ENCODE data around the gene DLG1.
A peak's percentile ranks its signal among the peaks of the same experiment; 100 is the strongest.

Gene DLG1

DNA sequence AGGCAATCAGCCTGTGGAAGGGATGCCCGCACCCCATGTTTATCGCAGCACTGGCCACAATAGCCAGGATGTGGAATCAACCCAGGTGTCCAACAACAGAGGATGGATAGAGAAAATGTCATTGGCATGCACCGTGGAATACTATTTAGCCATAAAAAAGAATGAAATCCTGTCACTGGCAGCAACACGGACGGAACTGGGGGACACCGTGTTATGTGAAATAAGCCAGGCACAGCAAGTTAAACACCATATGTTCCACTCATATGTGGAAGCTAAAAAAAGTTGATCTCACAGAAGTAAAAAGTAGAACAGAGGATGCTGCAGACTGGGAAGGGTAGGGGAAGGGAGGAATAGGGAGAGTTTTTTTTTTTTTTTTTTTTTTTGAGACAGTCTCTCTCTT lies 284.4 kb downstream of the DLG1 start:
- Mint-ChIP-seq H3K4me1 (no peaks in the 10 kb centered on the region), H3K27me3 (no peaks in the 10 kb centered on the region), H3K27ac (no peak overlapping the region), H3K9me3 (no peaks in the 10 kb centered on the region), H3K36me3 (ENCODE audit: low read depth) (no peaks in the 10 kb centered on the region), H3K4me3 (no peak overlapping the region)
- ATAC-seq (no peak), DNase-seq (no peak)

DNA sequence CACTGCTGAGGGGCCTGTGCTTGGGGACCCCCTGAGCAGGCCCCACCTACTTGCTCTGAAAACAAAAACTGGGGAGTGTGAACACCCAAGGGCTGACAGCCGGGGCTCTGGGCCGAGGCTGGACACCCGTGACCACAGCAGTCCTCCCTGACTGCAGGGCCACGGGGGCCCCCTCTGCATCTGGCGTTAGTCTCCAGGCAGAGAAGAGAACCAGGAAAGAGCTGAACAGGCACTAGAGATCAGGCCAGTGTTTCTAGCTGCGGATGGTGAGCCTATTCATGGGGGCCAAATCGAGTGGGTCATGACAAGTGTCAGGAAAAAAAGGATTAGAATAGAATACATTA lies 285.9 kb downstream of the DLG1 start:
- H3K9me3 Mint-ChIP-seq: no peaks in the 10 kb centered on the region
- no peaks in the 10 kb centered on the region for H3K4me1 Mint-ChIP-seq
- DNase-seq (no peak), ATAC-seq (no peak)
- H3K27me3 Mint-ChIP-seq: no peaks in the 10 kb centered on the region
- no peak overlapping the region for H3K27ac Mint-ChIP-seq
- no peaks in the 10 kb centered on the region for H3K36me3 Mint-ChIP-seq (ENCODE audit: low read depth)
- no peak overlapping the region for H3K4me3 Mint-ChIP-seq

- H3K27me3 Mint-ChIP-seq: no peaks in the 10 kb centered on the region
- DNase-seq (no peak), ATAC-seq (no peak)
- no peaks in the 10 kb centered on the region for H3K36me3 Mint-ChIP-seq (ENCODE audit: low read depth)
- no peaks in the 10 kb centered on the region for H3K4me1 Mint-ChIP-seq
- no peaks in the 10 kb centered on the region for H3K9me3 Mint-ChIP-seq
- no peak overlapping the region for H3K27ac Mint-ChIP-seq
- H3K4me3 Mint-ChIP-seq: no peak overlapping the region
Observed at GRCh38 chr3:197011780-197012539, 286.5 kb downstream of the DLG1 start.

DNA sequence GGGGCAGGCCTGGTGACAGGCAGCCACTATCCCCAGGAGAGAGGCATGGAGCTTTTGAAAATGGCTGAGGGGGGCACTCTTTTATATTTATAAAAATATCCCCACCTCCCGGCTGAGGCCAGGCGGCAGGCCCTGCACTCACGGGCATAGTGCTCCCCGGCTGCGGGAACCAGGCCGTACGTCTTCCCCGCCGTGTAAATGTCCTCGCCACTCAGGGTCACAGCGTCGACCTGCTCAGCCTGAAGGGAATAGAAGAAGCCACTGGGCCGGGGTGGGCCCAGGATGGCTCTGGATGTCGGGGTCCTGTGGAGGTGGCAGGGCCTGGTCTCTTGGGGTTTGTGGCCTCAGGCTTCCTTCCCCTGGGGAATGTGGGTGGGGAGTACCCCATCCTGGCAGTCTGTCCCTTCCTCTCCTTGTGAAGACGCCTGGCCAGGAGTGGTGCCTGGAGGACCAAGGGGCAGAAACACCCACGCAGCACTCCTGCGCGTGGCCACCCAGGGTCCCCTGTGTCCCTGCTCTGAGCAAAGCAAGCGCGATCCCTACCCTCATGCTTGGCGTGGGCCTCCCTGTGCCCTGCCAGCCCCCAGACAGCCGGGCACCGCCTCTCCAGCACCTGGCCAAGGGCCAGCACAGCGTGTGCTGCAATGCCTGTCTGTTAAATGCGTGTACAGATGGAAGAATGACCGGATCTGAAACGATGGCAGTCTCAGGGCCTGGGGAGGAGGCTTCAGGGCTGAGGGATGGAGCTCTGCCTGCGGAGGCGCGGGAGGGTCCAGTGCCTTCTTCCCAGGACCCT lies 287.7 kb downstream of the DLG1 start:
- Mint-ChIP-seq H3K27me3 (no peaks in the 10 kb centered on the region), H3K27ac (no peak overlapping the region), H3K36me3 (ENCODE audit: low read depth) (no peaks in the 10 kb centered on the region), H3K4me3 (no peak overlapping the region), H3K4me1 (no peaks in the 10 kb centered on the region), H3K9me3 (no peaks in the 10 kb centered on the region)
- ATAC-seq: no peak
- DNase-seq: no peak

DNA sequence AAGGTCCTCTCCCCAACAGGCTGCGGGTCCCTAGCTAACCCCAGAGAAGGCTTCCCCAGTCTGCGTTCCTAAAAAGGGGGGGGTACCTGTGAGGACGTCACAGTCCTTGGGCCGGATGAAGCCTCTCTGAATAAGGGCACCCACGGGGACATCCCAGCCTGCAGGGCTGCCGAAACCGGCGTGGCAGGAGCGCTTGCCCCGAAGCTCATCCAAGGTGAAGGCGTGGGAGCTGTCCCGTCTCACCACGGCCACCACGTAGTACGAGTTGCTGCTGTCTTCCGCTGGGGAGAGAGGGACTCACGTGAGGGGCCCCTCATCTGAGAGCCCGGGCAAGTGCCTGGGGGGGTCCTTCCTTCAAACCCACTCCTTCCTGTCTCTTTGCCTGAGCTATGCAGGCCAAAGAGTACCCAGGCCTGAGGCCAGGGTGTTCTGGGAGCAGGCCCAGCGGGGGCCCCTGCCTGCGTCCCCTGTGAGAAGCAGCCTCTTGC lies 288.8 kb downstream of the DLG1 start:
- no peaks in the 10 kb centered on the region for H3K4me1 Mint-ChIP-seq
- no peak overlapping the region for H3K27ac Mint-ChIP-seq
- DNase-seq (no peak), ATAC-seq (no peak)
- H3K4me3 Mint-ChIP-seq: no peak overlapping the region
- peaks cover 3% of the 10 kb centered on the region for H3K27me3 Mint-ChIP-seq
- H3K36me3 Mint-ChIP-seq (ENCODE audit: low read depth): no peaks in the 10 kb centered on the region
- no peaks in the 10 kb centered on the region for H3K9me3 Mint-ChIP-seq

DNA sequence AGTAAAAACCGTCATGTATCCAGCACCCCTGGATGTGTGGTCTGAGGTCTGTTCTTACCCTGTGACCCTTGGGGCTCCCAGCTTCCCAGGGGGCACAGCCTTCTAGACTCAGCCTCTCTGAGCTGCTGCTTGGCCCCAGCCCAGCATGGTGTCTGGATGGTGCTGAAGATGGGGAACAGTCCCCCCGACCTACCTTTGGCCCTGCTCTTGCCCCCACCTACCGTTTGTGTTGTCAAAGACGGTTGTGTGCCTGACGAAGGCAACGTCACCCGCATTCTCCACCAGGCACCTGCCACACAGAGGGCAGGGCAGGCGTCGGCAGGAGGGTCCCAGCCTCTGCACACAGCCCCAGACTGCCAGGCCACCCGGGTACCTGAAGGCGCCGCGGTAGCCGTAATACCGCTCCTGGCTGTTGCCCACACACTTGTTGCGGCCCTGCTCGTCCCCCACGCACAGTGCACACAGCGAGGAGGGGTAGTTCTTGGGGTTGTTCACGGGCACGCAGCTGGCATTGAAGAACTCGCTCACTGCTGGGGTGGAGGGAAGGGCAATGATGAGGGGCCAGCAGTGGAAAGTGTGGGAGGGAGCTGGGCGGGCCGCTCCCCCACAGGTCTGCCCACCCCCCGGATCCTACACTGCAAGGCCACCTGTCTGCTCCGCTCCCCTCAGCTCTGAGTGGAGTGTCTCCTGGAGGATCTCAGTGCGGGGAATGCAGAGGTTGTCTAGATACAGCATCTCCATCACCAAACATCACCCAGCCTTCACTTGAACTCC lies 289.8 kb downstream of the DLG1 start:
- Mint-ChIP-seq H3K27ac (no peak overlapping the region), H3K4me1 (peaks cover 6% of the 10 kb centered on the region), H3K36me3 (ENCODE audit: low read depth) (no peaks in the 10 kb centered on the region), H3K4me3 (no peak overlapping the region), H3K9me3 (no peaks in the 10 kb centered on the region), H3K27me3 (peaks cover 3% of the 10 kb centered on the region)
- DNase-seq (no peak), ATAC-seq (no peak)

DNA sequence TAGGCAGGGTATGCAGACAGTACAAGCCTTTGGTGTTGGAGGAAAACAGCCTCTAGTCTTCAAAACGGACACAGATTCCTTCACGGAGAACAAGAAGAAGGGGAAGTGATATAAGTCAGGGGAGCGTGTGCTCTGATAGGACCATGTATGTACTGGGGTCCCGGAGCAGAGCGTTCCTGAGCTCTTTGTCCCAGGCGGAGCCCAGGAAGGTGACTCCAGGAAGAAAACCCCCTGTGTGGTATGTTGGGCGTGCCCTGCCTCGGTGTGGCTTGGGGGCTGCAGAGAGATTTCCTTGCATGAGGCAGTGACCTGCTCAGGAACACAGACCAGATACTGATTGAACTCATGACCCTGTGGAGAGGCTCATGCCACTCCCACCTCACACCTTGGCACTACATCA lies 290.5 kb downstream of the DLG1 start:
- Mint-ChIP-seq H3K27ac (no peak overlapping the region), H3K4me1 (peaks cover 8% of the 10 kb centered on the region), H3K4me3 (no peak overlapping the region), H3K9me3 (no peaks in the 10 kb centered on the region), H3K36me3 (ENCODE audit: low read depth) (no peaks in the 10 kb centered on the region), H3K27me3 (peaks cover 3% of the 10 kb centered on the region)
- no peak for ATAC-seq
- DNase-seq: no peak

GRCh38 chr3:197007296-197007940 lies 291.0 kb downstream of the DLG1 start:
- DNase-seq: no peak
- ATAC-seq: no peak
- no peak overlapping the region for H3K4me3 Mint-ChIP-seq
- peaks cover 8% of the 10 kb centered on the region for H3K4me1 Mint-ChIP-seq
- no peaks in the 10 kb centered on the region for H3K9me3 Mint-ChIP-seq
- peaks cover 3% of the 10 kb centered on the region for H3K27me3 Mint-ChIP-seq
- no peaks in the 10 kb centered on the region for H3K36me3 Mint-ChIP-seq (ENCODE audit: low read depth)
- H3K27ac Mint-ChIP-seq: no peak overlapping the region

DNA sequence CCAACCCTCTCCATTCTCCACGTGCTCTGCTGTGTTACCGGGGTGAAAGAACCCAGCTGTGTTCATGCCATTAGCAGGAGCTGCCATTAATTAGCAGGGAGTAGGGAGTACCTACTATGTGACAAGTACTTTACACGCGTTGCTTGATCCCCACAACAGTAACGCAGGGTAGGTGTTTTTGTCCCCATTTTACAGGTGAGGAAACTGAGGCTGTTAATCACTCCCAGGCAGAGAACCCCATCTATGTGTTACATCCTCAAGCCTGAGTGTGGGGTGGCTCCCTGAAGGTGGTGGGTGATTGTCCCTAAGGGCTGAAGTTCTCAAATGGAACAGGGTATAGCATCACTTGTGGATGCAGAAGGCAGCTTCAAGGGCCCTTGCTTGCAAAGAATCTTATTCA lies 291.6 kb downstream of the DLG1 start:
- H3K9me3 Mint-ChIP-seq: no peaks in the 10 kb centered on the region
- no peak for ATAC-seq
- H3K27ac Mint-ChIP-seq: no peak overlapping the region
- DNase-seq: no peak
- no peak overlapping the region for H3K4me3 Mint-ChIP-seq
- H3K36me3 Mint-ChIP-seq (ENCODE audit: low read depth): no peaks in the 10 kb centered on the region
- peaks cover 3% of the 10 kb centered on the region for H3K27me3 Mint-ChIP-seq
- H3K4me1 Mint-ChIP-seq: peaks cover 8% of the 10 kb centered on the region

GRCh38 chr3:197006446-197006845 lies 292.0 kb downstream of the DLG1 start:
- Mint-ChIP-seq H3K4me3 (no peak overlapping the region), H3K27ac (no peak overlapping the region), H3K4me1 (peaks cover 10% of the 10 kb centered on the region), H3K9me3 (no peaks in the 10 kb centered on the region), H3K27me3 (peaks cover 5% of the 10 kb centered on the region), H3K36me3 (ENCODE audit: low read depth) (no peaks in the 10 kb centered on the region)
- no peak for ATAC-seq
- no peak for DNase-seq

- DNase-seq (peak; percentile 32), ATAC-seq (peak; percentile 3)
- Mint-ChIP-seq H3K36me3 (ENCODE audit: low read depth) (no peaks in the 10 kb centered on the region), H3K9me3 (no peaks in the 10 kb centered on the region), H3K27ac (peak overlapping the region; percentile 83), H3K27me3 (peaks cover 5% of the 10 kb centered on the region), H3K4me3 (peak overlapping the region; percentile 75), H3K4me1 (peaks cover 10% of the 10 kb centered on the region)
Observed at GRCh38 chr3:197003461-197004385, 294.7 kb downstream of the DLG1 start.

- H3K4me1 Mint-ChIP-seq: peaks cover 10% of the 10 kb centered on the region
- H3K4me3 Mint-ChIP-seq: no peak overlapping the region
- H3K27ac Mint-ChIP-seq: no peak overlapping the region
- no peaks in the 10 kb centered on the region for H3K36me3 Mint-ChIP-seq (ENCODE audit: low read depth)
- DNase-seq: peak; percentile 81
- H3K9me3 Mint-ChIP-seq: no peaks in the 10 kb centered on the region
- peaks cover 5% of the 10 kb centered on the region for H3K27me3 Mint-ChIP-seq
- peak; percentile 73 for ATAC-seq
Observed at GRCh38 chr3:197002701-197003454, 295.5 kb downstream of the DLG1 start.

Data from activated naive CD8-positive, alpha-beta T cell treated with anti-CD3 and anti-CD28 coated beads, Interleukin-2, amount 50 U/mL, for 24 hours (primary cell).